IMR-90 (cell line): ENCODE data around the gene KCTD11. TPM values are rescaled to one million over a fixed set of nuclear protein-coding genes. Genes with fewer than 3 reads are reported as not detected.

ENCODE experiments used
- ATAC-seq: fragments of 200-7000 bp; cut with Tn5 transposase; 2 replicates; pipeline ENCODE4 v1.9.1; 2020; ENCODE audit warnings: low read depth, mild to moderate bottlenecking, moderate library complexity
- BruUV-seq: library from RNA; stranded (reverse); fragments of 400-500 nt; replicated peaks from 2 replicates; lab custom pipeline; 2021; lab: Mats Ljungman, UMichigan
- CTCF ChIA-PET: fragments of 300-600 bp; formaldehyde crosslinking; extraction: SDS; loops from one replicate; lab custom pipeline; 2021; ENCODE audit warnings: antibody characterized with exemption; lab: Yijun Ruan, JAX
- POLR2A ChIA-PET: fragments of 300-600 bp; sonication (Branson Sonifier 250); formaldehyde crosslinking; loops from one replicate; lab custom pipeline; 2022; ENCODE audit warnings: antibody characterized with exemption; ENCODE audit not compliant: unreplicated experiment; lab: Charles Lee
- DNase-seq: peaks from one replicate; pipeline ENCODE4 v3.0.0; 2013
- H2AFZ ChIP-seq: replicated peaks from 2 replicates; pipeline ENCODE3; 2013; ENCODE audit warnings: low read length, mild to moderate bottlenecking; ENCODE audit not compliant: poor library complexity
- H2AK5ac ChIP-seq: 2 replicates; pipeline ENCODE4 v1.6.1; 2013; ENCODE audit warnings: low read depth, low read length, inconsistent platforms
- H2AK9ac ChIP-seq: replicated peaks from 2 replicates; pipeline ENCODE3; 2013; ENCODE audit warnings: mild to moderate bottlenecking, low read depth, low read length, moderate library complexity; ENCODE audit not compliant: poor library complexity
- H2BK120ac ChIP-seq: 2 replicates; pipeline ENCODE4 v1.6.1; 2013; ENCODE audit warnings: low read depth, low read length, inconsistent platforms
- H2BK15ac ChIP-seq: 3 replicates; pipeline ENCODE4 v1.6.1; 2013; ENCODE audit warnings: low read depth, low read length, inconsistent platforms
- H2BK20ac ChIP-seq: 2 replicates; pipeline ENCODE4 v1.6.1; 2013; ENCODE audit warnings: low read depth, mild to moderate bottlenecking, inconsistent platforms, low read length, moderate library complexity
- H2BK5ac ChIP-seq: 2 replicates; pipeline ENCODE4 v1.6.1; 2013; ENCODE audit warnings: mild to moderate bottlenecking, low read depth, low read length, inconsistent platforms; ENCODE audit not compliant: poor library complexity, severe bottlenecking
- H3K14ac ChIP-seq: replicated peaks from 2 replicates; pipeline ENCODE4 v1.6.1; 2013; ENCODE audit warnings: low read depth, low read length, inconsistent platforms
- H3K18ac ChIP-seq: 2 replicates; pipeline ENCODE4 v1.6.1; 2013; ENCODE audit warnings: low read depth, low read length, control low read depth
- H3K23ac ChIP-seq: 2 replicates; pipeline ENCODE4 v1.6.1; 2013; ENCODE audit warnings: low read depth, low read length, inconsistent platforms
- H3K27ac ChIP-seq: 2 replicates; pipeline ENCODE4 v1.5.1; 2013; ENCODE audit warnings: mild to moderate bottlenecking, control low read depth, low read length; ENCODE audit not compliant: insufficient read depth
- H3K27me3 ChIP-seq: 2 replicates; pipeline ENCODE4 v1.6.1; 2013; ENCODE audit warnings: low read length; ENCODE audit not compliant: control insufficient read depth, insufficient read depth
- H3K36me3 ChIP-seq: 2 replicates; pipeline ENCODE4 v1.6.1; 2013; ENCODE audit warnings: low read length, mixed read lengths; ENCODE audit not compliant: control insufficient read depth, insufficient read depth
- H3K4ac ChIP-seq: 2 replicates; pipeline ENCODE4 v1.6.1; 2013; ENCODE audit warnings: low read depth, low read length, inconsistent platforms
- H3K4me1 ChIP-seq: 2 replicates; pipeline ENCODE4 v1.6.1; 2013; ENCODE audit warnings: low read length, mixed read lengths; ENCODE audit not compliant: control insufficient read depth, insufficient read depth
- H3K4me2 ChIP-seq: 2 replicates; pipeline ENCODE4 v1.6.1; 2013; ENCODE audit warnings: low read depth, mild to moderate bottlenecking, control low read depth, low read length, moderate library complexity
- H3K4me3 ChIP-seq: 2 replicates; pipeline ENCODE4 v1.5.1; 2013; ENCODE audit warnings: low read depth, mild to moderate bottlenecking, control low read depth, low read length, moderate library complexity; ENCODE audit not compliant: insufficient read depth
- H3K56ac ChIP-seq: 2 replicates; pipeline ENCODE4 v1.6.1; 2013; ENCODE audit warnings: low read length, inconsistent platforms; ENCODE audit not compliant: insufficient read depth; ENCODE audit errors: extremely low read depth
- H3K79me1 ChIP-seq, 2 experiments: 2 replicates each; pipeline ENCODE4 v1.6.1; 2013; ENCODE audit warnings: low read length in 2 of 2, inconsistent platforms in 1 of 2, low read depth in 1 of 2
- H3K9ac ChIP-seq: 2 replicates; pipeline ENCODE4 v1.6.1; 2013; ENCODE audit warnings: low read depth, low read length, control low read depth
- H3K9me1 ChIP-seq: 2 replicates; pipeline ENCODE4 v1.6.1; 2013; ENCODE audit warnings: low read length, inconsistent platforms; ENCODE audit not compliant: insufficient read depth
- H3K9me3 ChIP-seq: 2 replicates; pipeline ENCODE4 v1.6.1; 2013; ENCODE audit warnings: low read length; ENCODE audit not compliant: control insufficient read depth, insufficient read depth
- H4K20me1 ChIP-seq: 2 replicates; pipeline ENCODE4 v1.6.1; 2013; ENCODE audit warnings: low read length, inconsistent platforms; ENCODE audit not compliant: insufficient read depth
- H4K5ac ChIP-seq: 2 replicates; pipeline ENCODE4 v1.6.1; 2013; ENCODE audit warnings: mild to moderate bottlenecking, low read depth, low read length, control low read depth
- H4K8ac ChIP-seq, 2 experiments: 2 replicates each; pipeline ENCODE4 v1.6.1; 2013; ENCODE audit warnings: low read depth in 2 of 2, low read length in 2 of 2, control low read depth in 1 of 2, inconsistent platforms in 1 of 2
- H4K91ac ChIP-seq: 2 replicates; pipeline ENCODE4 v1.6.1; 2013; ENCODE audit warnings: low read depth, low read length, inconsistent platforms; ENCODE audit not compliant: insufficient read depth
- CEBPB ChIP-seq: IDR thresholded peaks from 2 replicates; pipeline ENCODE4 v1.6.1; 2012; ENCODE audit warnings: low read depth, low read length, improper control_type of control experiment
- ELK1 ChIP-seq: fragments of 150-350 bp; IDR thresholded peaks from 2 replicates; pipeline ENCODE4 v1.6.1; 2016; ENCODE audit warnings: low read depth, mild to moderate bottlenecking, low read length, moderate library complexity, borderline replicate concordance
- MAFK ChIP-seq: IDR thresholded peaks from 2 replicates; pipeline ENCODE4 v1.6.1; 2012; ENCODE audit warnings: low read depth, low read length, improper control_type of control experiment
- MAZ ChIP-seq: IDR thresholded peaks from 2 replicates; pipeline ENCODE4 v1.6.1; 2012; ENCODE audit warnings: low read depth, mild to moderate bottlenecking, low read length, improper control_type of control experiment, moderate library complexity, borderline replicate concordance
- WGBS, 2 experiments: methylation state at CpG; one replicate each; pipeline versions ENCODE4 v1.1.5 to v1.1.7; 2013; ENCODE audit warnings: missing lambda C conversion rate in 2 of 2; ENCODE audit not compliant: insufficient read length in 1 of 2; ENCODE audit errors: extremely low coverage in 2 of 2; 5-methylcytosine and 5-hydroxymethylcytosine counted together
- dilution Hi-C: fragments of 300-500 bp; cut with HindIII; formaldehyde crosslinking; loops from one replicate; pipeline ENCODE4 v1.14.3; 2018; ENCODE audit warnings: low sequenced_read_pairs; ENCODE audit not compliant: unreplicated experiment
- in situ Hi-C: fragments of 300-500 bp; cut with MboI; formaldehyde crosslinking; loops from 3 replicates; pipeline ENCODE4 v1.14.3; 2019; ENCODE audit warnings: low sequenced_read_pairs, inconsistent platforms, mixed read lengths
- intact Hi-C: fragments of 100-400 bp; cut with micrococcal nuclease; formaldehyde crosslinking; loops from 2 replicates; pipeline ENCODE4 v1.10.0; 2022
- polyA plus RNA-seq, 3 experiments: library from polyadenylated mRNA; depleted of rRNA; stranded (reverse); fragments of >200 nt; gene quantifications; 2 replicates each; pipeline ENCODE4 v1.2.3, GENCODE V29; 2012; ENCODE audit warnings: low replicate concordance in 1 of 3
- total RNA-seq: library from RNA; depleted of rRNA; stranded (reverse); fragments of >200 nt; gene quantifications from 2 replicates; pipeline ENCODE4 v1.2.3, GENCODE V29; 2012

The KCTD11 gene
- total and polyA plus RNA-seq, 2 of the 4 experiments (the other 2 are of a cell fraction) = 10.8 to 16.4 TPM

- Histone ChIP-seq H3K79me1 (peaks cover 25 to 58% of the 10 kb centered on the region in 2 experiments), H2AFZ (no peak overlapping the region), H4K8ac (no peak overlapping the region), H2BK20ac (no peak overlapping the region), H4K5ac (no peak overlapping the region), H3K56ac (no peak overlapping the region), H3K4ac (no peak overlapping the region), H4K91ac (no peak overlapping the region), H4K20me1 (peaks cover 62% of the 10 kb centered on the region), H2BK5ac (no peak overlapping the region), H3K9me1 (peaks cover 13% of the 10 kb centered on the region), H3K27ac (no peak overlapping the region), H2AK9ac (no peak overlapping the region), H3K4me2 (no peak overlapping the region), H3K4me3 (no peak overlapping the region), H2AK5ac (no peak overlapping the region), H3K23ac (no peak overlapping the region), H3K4me1 (peaks cover 4% of the 10 kb centered on the region; the same call in 1 of the 2 replicates), H3K9ac (no peak overlapping the region), H3K27me3 (no peaks in the 10 kb centered on the region), H2BK120ac (no peak overlapping the region), H2BK15ac (no peak overlapping the region), H3K9me3 (no peaks in the 10 kb centered on the region), H3K36me3 (peaks cover 34% of the 10 kb centered on the region), H3K14ac (no peak overlapping the region), H3K18ac (no peak overlapping the region)
- ATAC-seq (no peak), DNase-seq (no peak)
- no TSS peak for BruUV-seq
- dilution Hi-C loops = no loop called here
- WGBS, 2 experiments = 91% methylated on average over 10 of the region's 12 CpGs; no CpG with 5 or more reads in 1 of the 2 experiments
- intact Hi-C loops = no loop called here
- ChIA-PET CTCF (interaction anchor here (0.9 kb wide), 1 partner anchor 10 kb away, joined by 3 read pairs; no protein-coding TSS in a partner anchor), POLR2A (no interaction called here)
- TF ChIP-seq MAFK = no peak
- TF ChIP-seq ELK1 = no peak
- 0 out of 2 replicates have a peak, but pooled peaks have one; percentile 19 for TF ChIP-seq CEBPB
- TF ChIP-seq MAZ = no peak
- in situ Hi-C loops = loop anchor here (10.0 kb wide), 1 partner anchor 265 kb away; the partner anchor contains the start of gene SLC16A11
These were observed 42.3 kb upstream of the KCTD11 start for GRCh38 chr17:7309628-7310027.
